Choroid plexus epithelial cell (primary cell): ENCODE results near the gene RIGI.
"Not testable (repeated sequence)": the region's sequence is repeated elsewhere in the genome, so short reads cannot be mapped to it uniquely, and the experiment has no call there.

Experiments used
- DNase-seq: peaks from one replicate; pipeline ENCODE4 v3.0.0-alpha.2; 2010; ENCODE audit warnings: low read depth
- H3K4me3 ChIP-seq: 2 replicates; pipeline ENCODE4 v1.5.1; 2011; ENCODE audit warnings: low read depth, mild to moderate bottlenecking, control low read depth, low read length, moderate library complexity
- CTCF ChIP-seq: conservative IDR thresholded peaks from 2 replicates; pipeline ENCODE4 v1.5.1; 2011; ENCODE audit warnings: low read depth, mild to moderate bottlenecking, control low read depth, inconsistent platforms, low read length, moderate library complexity

RIGI gene

DNA sequence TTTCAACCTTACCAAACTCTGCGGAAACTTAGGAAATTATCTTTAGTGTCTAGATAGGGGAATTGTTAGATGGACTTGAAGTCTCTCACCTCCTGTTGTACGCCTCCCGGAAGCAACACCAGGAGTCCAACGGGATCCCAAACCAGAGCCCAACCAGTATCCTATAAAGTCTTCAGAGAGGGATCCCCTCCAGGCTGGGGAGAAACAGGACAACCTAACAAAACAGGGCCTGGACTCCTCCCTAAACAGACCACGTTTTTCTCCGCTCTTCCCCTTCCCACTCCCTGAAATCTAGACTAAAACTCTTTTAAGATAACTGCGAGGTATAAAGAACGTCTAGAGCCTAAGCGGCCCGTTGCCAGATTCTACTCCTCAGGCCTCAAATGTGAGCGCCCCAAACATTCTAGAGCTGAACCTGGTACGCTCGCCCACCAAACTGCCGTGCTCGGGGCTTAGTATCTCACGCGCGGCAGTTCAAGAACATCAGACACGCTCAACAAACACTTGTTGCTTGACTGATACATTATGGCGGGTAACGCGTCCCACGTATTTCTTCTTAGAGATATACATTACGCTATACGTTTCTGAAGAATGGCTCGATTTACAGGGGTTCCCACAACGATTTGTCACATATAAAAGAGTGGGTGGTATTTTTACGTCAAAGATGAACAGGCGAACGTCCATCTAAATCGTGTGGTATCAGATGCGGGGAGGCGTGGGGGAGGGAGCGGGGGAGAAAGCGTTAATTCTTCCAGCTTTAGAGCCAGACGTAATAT lies 25.5 kb upstream of the RIGI start:
- peak overlapping the region; percentile 84 for H3K4me3 ChIP-seq
- no peak for TF ChIP-seq CTCF
- peak; percentile 52 for DNase-seq

DNA sequence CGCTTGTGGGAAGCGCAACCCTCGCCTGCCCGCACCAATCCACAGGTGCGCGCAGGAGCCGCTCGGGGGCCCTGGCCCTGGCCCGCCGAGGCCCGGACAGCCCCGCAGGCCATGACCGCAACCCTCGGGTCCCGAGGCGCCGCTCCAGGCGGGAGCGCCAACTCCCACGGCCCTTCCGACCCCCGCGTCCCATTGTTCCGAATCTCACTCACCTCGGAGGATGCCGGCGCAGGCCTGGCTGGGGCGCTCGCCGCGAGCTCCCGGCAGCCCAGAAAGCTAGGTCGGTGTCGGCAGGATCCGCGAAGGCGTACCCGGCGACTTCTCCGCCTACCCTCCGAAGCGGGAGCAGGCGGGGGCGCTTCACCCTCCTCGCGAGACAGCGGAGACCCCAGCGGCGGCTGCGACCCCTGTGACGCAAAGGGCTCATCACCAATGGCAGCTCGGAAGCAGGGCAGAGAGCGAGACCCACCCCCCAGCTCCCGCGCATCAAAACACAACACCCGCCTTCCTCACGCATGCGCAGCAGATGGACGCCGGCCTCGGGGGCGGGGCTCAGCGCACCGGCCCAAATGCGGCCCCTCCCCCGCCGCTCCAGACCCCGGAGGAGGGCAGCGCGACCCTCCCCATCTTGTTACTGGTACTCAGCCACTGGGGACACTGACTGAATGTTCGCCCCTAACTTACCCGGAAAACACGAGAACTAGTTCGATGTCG lies 24.7 kb upstream of the RIGI start:
- peak; percentile 96 for DNase-seq
- peak; percentile 10 for TF ChIP-seq CTCF
- peak overlapping the region; percentile 84 for H3K4me3 ChIP-seq

DNA sequence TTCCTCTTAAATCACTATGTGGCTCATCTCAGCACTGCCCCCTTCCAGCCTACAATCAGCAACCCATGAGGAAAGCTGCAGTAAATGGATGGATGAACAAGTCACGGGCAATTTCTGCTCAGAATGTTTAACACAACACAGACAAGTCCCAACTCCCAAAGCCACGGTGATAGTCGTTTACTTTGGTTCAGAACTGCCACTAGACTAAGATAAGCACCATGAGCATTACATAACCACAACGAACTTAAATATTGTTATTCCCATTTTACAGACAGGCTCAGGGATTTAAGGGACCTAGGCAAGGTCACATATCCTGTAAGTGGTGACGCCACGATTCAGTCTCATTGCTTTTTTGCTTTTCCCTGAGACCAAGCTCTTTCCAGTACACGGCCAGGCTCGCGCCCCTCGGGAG lies 24.2 kb upstream of the RIGI start:
- TF ChIP-seq CTCF: peak; percentile 54
- DNase-seq: peak; percentile 65
- H3K4me3 ChIP-seq: peak overlapping the region; percentile 84

GRCh38 chr9:32548213-32548612 lies 22.2 kb upstream of the RIGI start:
- not testable (repeated sequence) for DNase-seq, H3K4me3 ChIP-seq

- no peak overlapping the region for H3K4me3 ChIP-seq
- no peak for TF ChIP-seq CTCF
- no peak for DNase-seq
Observed at GRCh38 chr9:32545884-32546283, 19.9 kb upstream of the RIGI start.

DNA sequence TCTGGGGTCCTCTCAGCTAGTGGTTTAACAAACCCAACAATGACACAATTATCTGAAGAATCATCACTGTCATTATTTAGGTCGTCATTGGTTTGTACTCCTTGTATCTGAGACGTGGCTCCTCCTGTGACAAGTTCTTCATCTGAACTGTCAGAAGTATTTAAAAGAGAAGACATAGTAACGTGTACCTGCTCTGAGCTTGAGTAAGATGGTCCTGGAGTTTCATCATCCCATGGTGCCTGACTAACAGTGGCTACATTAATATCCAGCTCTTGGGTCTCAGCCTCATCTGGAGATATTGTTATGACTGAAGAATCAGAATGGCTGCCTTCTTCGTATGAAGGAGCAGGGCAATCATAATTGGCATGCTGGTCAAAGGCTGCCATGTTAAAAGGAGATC lies 17.1 kb upstream of the RIGI start:
- no peak for TF ChIP-seq CTCF
- no peak overlapping the region for H3K4me3 ChIP-seq
- no peak for DNase-seq

DNA sequence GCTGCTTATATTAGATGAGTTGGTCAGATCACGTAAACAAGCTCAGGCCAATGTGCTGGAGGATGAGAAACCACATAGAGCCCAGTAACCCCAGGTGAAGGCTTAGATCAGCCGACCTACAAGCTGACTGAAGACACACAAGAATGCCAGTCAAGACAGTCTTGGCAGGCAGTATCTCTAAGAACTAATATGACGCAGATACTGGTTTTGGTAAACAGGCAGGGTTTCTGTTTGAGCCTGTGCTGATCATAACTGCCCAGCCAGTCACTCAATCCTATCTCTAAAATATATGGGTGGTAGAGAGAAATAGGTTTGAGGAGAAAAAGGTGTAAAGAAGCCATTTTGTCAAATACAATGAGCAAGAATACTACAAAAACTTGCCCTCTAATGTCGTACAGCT lies 7.8 kb upstream of the RIGI start:
- no peak for TF ChIP-seq CTCF
- no peak for DNase-seq
- H3K4me3 ChIP-seq: no peak overlapping the region
